GM21723 (cell line): ENCODE results near the gene TMEM123.
A peak's percentile ranks its signal among the peaks of the same experiment; 100 is the strongest.

Experiments
- ATAC-seq: cut with Tn5 transposase; IDR thresholded peaks from one replicate; pipeline ENCODE4 v1.9.1; 2021; ENCODE audit warnings: mild to moderate bottlenecking, moderate library complexity; ENCODE audit not compliant: unreplicated experiment

The TMEM123 gene, protein sequence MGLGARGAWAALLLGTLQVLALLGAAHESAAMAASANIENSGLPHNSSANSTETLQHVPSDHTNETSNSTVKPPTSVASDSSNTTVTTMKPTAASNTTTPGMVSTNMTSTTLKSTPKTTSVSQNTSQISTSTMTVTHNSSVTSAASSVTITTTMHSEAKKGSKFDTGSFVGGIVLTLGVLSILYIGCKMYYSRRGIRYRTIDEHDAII

GRCh38 chr11:102452461-102453301 lies at the start of gene TMEM123:
TSS of gene TMEM123 (minus strand) at chr11:102452765. CDS start at chr11:102452623, 142 bp downstream.
- peak; percentile 67 for ATAC-seq

GRCh38 chr11:102500829-102501228 lies 48.3 kb upstream of the TMEM123 start:
- ATAC-seq, result no peak

DNA sequence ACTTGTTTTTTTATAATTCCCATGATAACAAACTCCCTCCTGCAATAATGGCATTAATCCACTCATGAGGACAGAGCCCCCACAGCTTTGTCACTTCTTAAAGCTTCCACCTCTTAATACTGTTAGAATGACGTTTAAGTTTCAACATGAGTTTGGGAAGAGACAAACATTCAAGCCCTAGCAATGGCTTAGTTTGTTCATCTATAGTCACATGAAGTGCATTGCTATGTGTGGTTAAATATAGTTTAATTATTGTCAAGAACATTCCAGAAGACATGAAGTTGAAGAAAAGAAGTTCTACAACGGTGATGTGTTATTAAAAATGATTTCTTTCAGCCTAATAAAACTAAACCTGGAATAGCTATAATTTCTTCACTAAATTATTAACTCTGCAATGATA lies 47.4 kb upstream of the TMEM123 start:
- ATAC-seq, result no peak

DNA sequence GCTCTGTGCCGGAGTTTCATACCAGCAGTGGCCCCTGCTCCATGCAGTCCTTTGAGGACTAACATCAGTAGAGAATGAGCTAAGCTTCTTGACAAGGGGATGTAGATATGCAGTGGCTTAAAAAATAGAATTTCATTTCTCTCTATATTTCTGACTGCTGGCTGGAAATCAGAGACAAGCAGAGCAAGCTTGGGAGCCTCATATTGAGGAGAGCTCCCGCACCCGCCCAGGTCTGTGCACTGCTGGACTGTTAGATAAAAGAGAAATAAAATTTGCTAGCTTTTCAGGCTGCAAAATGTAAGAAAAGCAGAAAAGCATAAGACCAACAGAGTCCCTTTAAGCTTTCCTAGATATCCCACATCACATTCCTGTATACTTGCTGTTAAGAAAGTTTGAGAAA lies 46.6 kb upstream of the TMEM123 start:
- ATAC-seq, result no peak

GRCh38 chr11:102497061-102497460 lies 44.5 kb upstream of the TMEM123 start:
- ATAC-seq, result no peak

GRCh38 chr11:102495161-102496042 lies 42.8 kb upstream of the TMEM123 start:
- peak; percentile 95 for ATAC-seq

- no peak for ATAC-seq
Measured at GRCh38 chr11:102494216-102494615, 41.7 kb upstream of the TMEM123 start.

- ATAC-seq, result no peak
Measured at GRCh38 chr11:102493524-102493923, 41.0 kb upstream of the TMEM123 start.

DNA sequence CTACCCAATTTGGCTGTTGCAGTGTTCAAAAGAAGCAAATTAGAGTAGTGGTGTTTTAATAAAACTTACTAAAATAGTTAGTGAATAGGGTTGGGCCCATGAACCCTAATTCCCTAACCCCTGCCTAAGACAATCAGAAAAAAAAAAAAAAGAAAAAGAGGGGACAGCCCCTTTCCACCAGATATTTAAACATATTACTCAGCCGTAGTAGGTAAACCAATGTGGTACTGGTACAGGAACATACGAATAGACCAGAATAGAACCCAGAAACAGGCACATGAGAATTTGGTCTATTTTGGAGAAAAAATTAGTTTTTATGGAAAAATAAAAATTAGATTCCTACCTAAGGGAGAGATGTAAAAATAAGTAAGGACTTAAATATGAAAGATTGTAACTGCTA lies 39.4 kb upstream of the TMEM123 start:
- ATAC-seq, result no peak

- no peak for ATAC-seq
Measured at GRCh38 chr11:102489186-102490145, 36.9 kb upstream of the TMEM123 start.

DNA sequence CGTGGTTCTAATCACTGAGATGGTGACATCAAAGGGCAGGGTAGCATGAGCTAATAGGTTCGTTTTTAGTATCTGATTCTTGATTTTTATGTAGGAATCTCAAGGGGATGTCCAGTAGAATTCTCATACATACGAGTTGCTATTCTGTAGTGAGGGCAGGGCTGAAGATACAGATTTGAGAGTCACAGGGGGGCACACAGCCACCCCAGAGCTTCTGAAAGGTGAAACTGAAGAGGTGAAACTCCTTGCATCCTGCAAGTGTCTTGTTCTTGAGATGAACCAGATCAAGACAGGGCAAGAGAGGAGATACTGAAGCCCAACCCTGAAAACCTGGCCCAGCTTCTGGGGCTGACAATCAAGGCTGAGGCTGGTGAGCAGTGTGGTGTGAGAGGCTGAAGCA lies 35.6 kb upstream of the TMEM123 start:
- ATAC-seq, result peak; percentile 93

- no peak for ATAC-seq
Measured at GRCh38 chr11:102487214-102487613, 34.6 kb upstream of the TMEM123 start.

DNA sequence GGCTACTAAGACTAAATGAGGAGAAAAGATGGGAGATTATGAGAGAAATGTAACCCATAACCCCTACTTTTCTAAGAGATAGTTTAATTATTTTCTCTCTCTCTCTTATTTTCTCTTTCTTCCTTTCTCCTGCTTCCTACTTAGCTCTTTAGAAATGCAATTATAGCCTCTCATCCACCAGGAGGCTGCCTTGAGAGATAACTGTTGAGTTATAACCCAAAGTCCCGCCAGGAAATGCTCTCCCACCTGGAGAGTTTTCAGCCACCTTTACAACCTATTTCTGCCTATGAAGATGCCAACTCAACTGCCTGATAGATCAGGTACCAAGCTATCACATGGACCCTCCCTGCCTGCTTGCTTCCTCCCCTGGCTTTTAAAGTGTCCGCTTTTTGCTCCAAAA lies 34.0 kb upstream of the TMEM123 start:
- no peak for ATAC-seq

GRCh38 chr11:102485095-102485722 lies 32.6 kb upstream of the TMEM123 start:
- ATAC-seq, result no peak

- no peak for ATAC-seq
Measured at GRCh38 chr11:102482433-102482832, 29.9 kb upstream of the TMEM123 start.

DNA sequence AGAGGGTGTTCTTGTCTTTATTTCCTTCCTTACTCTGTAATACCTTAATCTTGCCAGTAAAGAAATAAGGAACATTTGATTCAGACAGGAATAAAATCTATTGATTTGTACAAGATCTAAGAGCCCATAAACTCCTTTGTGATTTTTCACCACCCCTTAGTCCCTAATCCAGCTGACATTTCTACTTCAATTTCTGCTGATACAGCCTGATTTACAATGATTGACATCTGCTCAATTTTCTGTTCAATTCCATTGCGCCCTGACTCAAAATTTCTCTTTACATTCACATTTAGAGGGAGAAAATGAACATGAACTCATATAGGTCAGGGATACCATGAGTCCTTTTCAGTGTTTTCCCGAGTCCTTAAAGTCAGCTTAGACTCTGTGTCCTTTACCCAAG lies 27.2 kb upstream of the TMEM123 start:
- ATAC-seq, result no peak

GRCh38 chr11:102478673-102479299 lies 26.2 kb upstream of the TMEM123 start:
- no peak for ATAC-seq

DNA sequence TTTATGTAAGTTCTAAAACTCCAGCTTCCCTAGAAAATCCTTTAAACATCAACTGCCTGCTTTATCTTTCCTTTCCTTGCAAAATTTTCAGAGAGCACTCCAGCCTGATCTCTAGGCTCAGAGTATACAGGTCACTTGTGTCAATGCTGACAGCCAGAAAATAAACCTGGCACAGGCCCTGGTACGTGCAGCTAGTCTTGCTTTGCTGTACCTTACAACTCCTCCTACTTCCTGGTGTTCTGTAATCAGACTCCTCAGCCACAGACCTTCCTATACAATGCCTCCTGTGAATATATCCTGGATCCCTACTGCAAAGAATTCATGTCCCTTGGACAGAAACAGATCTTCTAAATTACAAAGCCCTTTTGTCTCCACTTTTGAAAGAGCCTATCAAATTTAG lies 24.2 kb upstream of the TMEM123 start:
- peak; percentile 43 for ATAC-seq

DNA sequence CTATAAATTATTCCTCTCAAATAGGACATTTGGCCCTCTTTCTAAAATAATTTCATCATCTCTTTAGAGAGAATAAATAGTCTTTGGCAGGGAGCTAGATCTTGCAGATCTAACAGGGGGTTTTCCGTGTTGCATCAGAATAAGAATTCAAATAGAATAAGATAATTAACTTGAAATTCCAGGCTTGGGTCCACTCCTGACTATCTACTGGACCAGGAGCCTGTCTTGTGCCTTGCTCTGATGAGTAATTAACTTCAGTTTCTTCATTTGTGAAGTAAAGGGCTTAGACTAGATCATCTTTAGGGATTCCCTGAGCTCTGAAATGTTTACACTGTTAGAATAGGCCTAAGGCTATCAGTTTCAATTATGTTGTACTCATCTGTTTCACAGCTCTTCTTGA lies 23.5 kb upstream of the TMEM123 start:
- no peak for ATAC-seq
